ENCODE measurements around the gene UCK2. TPM values are rescaled to one million over a fixed set of nuclear protein-coding genes. Genes with fewer than 3 reads are reported as not detected.

UCK2 gene
- total and polyA plus RNA-seq, 9 of the 15 experiments (the other 6 are each of a cell fraction or from before 2014, with no cell fraction given) = 71.6 to 145 (median 95.8) TPM

GRCh38 chr1:165885305-165885694, 57.9 kb downstream of the UCK2 start:
- Histone ChIP-seq H4K20me1 (replicated peaks; ENCODE audit: control insufficient read depth, insufficient read depth, low read length) (peaks cover 31% of the 10 kb centered on the region; the same call in 1 of the 2 replicates), H3K9me3 (replicated peaks; ENCODE audit: control insufficient read depth, insufficient read depth, low read depth, low read length) (no peaks in the 10 kb centered on the region), H3K4me2 (ENCODE audit: insufficient read depth, low read length) (no peak overlapping the region), H3K9ac (ENCODE audit: insufficient read depth in 1 of 2, low read depth in 2 of 2, low read length in 2 of 2) (no peak overlapping the region), H3K79me2 (ENCODE audit: control insufficient read depth, insufficient read depth, low read length) (peaks cover 94% of the 10 kb centered on the region), H3K36me3 (ENCODE audit: control insufficient read depth, insufficient read depth, low read length) (peaks cover 15% of the 10 kb centered on the region; the same call in 2 of the 3 replicates), H3K27me3 (ENCODE audit: control insufficient read depth in 2 of 2, insufficient read depth in 2 of 2, low read length in 2 of 2) (no peaks in the 10 kb centered on the region), H3K4me3 (no peak overlapping the region), H2AFZ (ENCODE audit: low read depth, low read length) (no peak overlapping the region), H3K4me1 (replicated peaks in 1 of 2; ENCODE audit: control insufficient read depth in 2 of 2, insufficient read depth in 2 of 2, low read length in 2 of 2) (no peaks in the 10 kb centered on the region; a peak in 1 of 5 replicates), H3K27ac (ENCODE audit: extremely low read depth, low read depth, low read length) (no peak overlapping the region), H3K9me1 (ENCODE audit: control insufficient read depth, insufficient read depth, low read length) (no peaks in the 10 kb centered on the region)
- intact Hi-C loops (cut with micrococcal nuclease) (no loop called here), in situ Hi-C loops (cut with MboI) (no loop called here)
- CTCF ChIA-PET (ENCODE audit: low intra/inter-chr PET ratio) = no interaction called here
- POLR2A ChIA-PET = interaction anchor here (1.0 to 3.3 kb wide), 4 partner anchors 11 to 116 kb away, joined by 3 to 10 read pairs (median 6); partner anchors contain the start of gene TMCO1
- ATAC-seq (no peak), FAIRE-seq (no peak), DNase-seq (ENCODE audit: extremely low read depth in 1 of 4, low spot score in 3 of 4) (no peak)
- BruUV-seq (replicated peaks) = no TSS peak
- WGBS (ENCODE audit: insufficient coverage, low coverage, missing lambda C conversion rate) = 96% methylated on average over 3 of the region's 3 CpGs
- no peak for TF ChIP-seq TFAP4 (CRISPR knock-in tag; IDR thresholded peaks at IDR 0.05; ENCODE audit: borderline replicate concordance)
- TF ChIP-seq RNF219 (CRISPR knock-in tag; IDR thresholded peaks at IDR 0.05) = no peak
- no peak for TF ChIP-seq TEAD1 (CRISPR knock-in tag; IDR thresholded peaks at IDR 0.05)
- no peak for TF ChIP-seq SRSF7 (optimal IDR thresholded peaks at IDR 0.05; ENCODE audit: low read depth, low read length)
- TF ChIP-seq THRA (IDR thresholded peaks at IDR 0.05) = no peak
- no peak for TF ChIP-seq ARHGAP35 (IDR thresholded peaks at IDR 0.05; ENCODE audit: partially characterized antibody)
- TF ChIP-seq GTF2F1 (IDR thresholded peaks at IDR 0.05; ENCODE audit: low read depth, low read length) = no peak
- TF ChIP-seq ZNF133 (CRISPR knock-in tag; IDR thresholded peaks at IDR 0.05) = no peak
- no peak for TF ChIP-seq BRD9 (IDR thresholded peaks at IDR 0.05; ENCODE audit: low read depth, partially characterized antibody)
- TF ChIP-seq RB1 (IDR thresholded peaks at IDR 0.05; ENCODE audit: low read depth) = no peak
- no peak for TF ChIP-seq BCOR (IDR thresholded peaks at IDR 0.05)
- no peak for TF ChIP-seq ZNF436 (CRISPR knock-in tag; IDR thresholded peaks at IDR 0.05)
- TF ChIP-seq MAFK (IDR thresholded peaks at IDR 0.05; ENCODE audit: low read length) = no peak
- no peak for TF ChIP-seq POU5F1 (IDR thresholded peaks at IDR 0.05; ENCODE audit: borderline replicate concordance, low read depth, low read length, partially characterized antibody)
- no peak for TF ChIP-seq NR2F6 (CRISPR knock-in tag; IDR thresholded peaks at IDR 0.05)
- no peak for TF ChIP-seq RUNX1 (IDR thresholded peaks at IDR 0.05; ENCODE audit: low read depth)
- no peak for TF ChIP-seq SNIP1 (IDR thresholded peaks at IDR 0.05; ENCODE audit: low read depth)

All from K562 (cell line).